Measurements from ENCODE around the gene PSMD4. TPM values are rescaled to one million over a fixed set of nuclear protein-coding genes. Genes with fewer than 3 reads are reported as not detected.

PSMD4 gene
- total RNA-seq, 1 experiment from 2014 or later = 207 TPM

- no CpG with 5 or more reads among the region's 2 CpGs for WGBS (ENCODE audit: extremely low coverage, insufficient read length, low lambda C conversion rate)
- Histone ChIP-seq H3K9me3 (ENCODE audit: control insufficient read depth, low read depth, low read length) (no peaks in the 10 kb centered on the region), H2BK15ac (ENCODE audit: low read depth, low read length) (no peak overlapping the region), H3K27ac (ENCODE audit: insufficient read length, low read depth, low read length) (no peak overlapping the region), H2BK120ac (ENCODE audit: low read depth, low read length, poor library complexity, severe bottlenecking) (no peak overlapping the region), H3K4me1 (ENCODE audit: insufficient read depth, low read length) (no peaks in the 10 kb centered on the region), H3K23ac (ENCODE audit: insufficient read length, low read depth, low read length) (no peak overlapping the region), H3K18ac (ENCODE audit: insufficient read length, low read depth, low read length) (no peak overlapping the region), H2BK5ac (ENCODE audit: insufficient read length, low read length) (no peak overlapping the region), H3K56ac (ENCODE audit: insufficient read length, low read depth, low read length) (no peak overlapping the region), H3K79me1 (ENCODE audit: insufficient read depth, low read depth, low read length, poor library complexity, severe bottlenecking) (peaks cover 8% of the 10 kb centered on the region), H2BK20ac (ENCODE audit: low read depth, low read length, poor library complexity, severe bottlenecking) (no peak overlapping the region), H3K4ac (ENCODE audit: low read depth, low read length) (no peak overlapping the region), H4K20me1 (ENCODE audit: control insufficient read depth, insufficient read depth, insufficient read length) (no peaks in the 10 kb centered on the region), H3K4me2 (ENCODE audit: insufficient read depth, insufficient read length, low read length) (no peak overlapping the region), H2AFZ (ENCODE audit: low read length) (no peak overlapping the region), H3K9ac (ENCODE audit: extremely low read depth, insufficient read length, low read length) (no peak overlapping the region), H4K5ac (ENCODE audit: insufficient read length, low read depth, low read length) (no peak overlapping the region), H2AK5ac (ENCODE audit: insufficient read length, low read length) (no peak overlapping the region), H2BK12ac (ENCODE audit: insufficient read length, low read depth, low read length) (no peak overlapping the region), H3K14ac (ENCODE audit: insufficient read depth, low read length) (no peak overlapping the region), H4K91ac (ENCODE audit: insufficient read length, low read depth, low read length) (no peak overlapping the region), H3K23me2 (ENCODE audit: insufficient read length, low read depth, low read length, poor library complexity, severe bottlenecking) (no peaks in the 10 kb centered on the region), H3K27me3 (ENCODE audit: insufficient read depth, low read length) (no peaks in the 10 kb centered on the region), H3T11ph (ENCODE audit: low read length) (no peak overlapping the region), H4K8ac (replicated peaks; ENCODE audit: insufficient read length, low read depth, low read length) (no peak overlapping the region), H3K79me2 (ENCODE audit: insufficient read depth, low read length) (peaks cover 15% of the 10 kb centered on the region; the same call in 1 of the 2 replicates)
- Mint-ChIP-seq H3K4me1 (peaks cover 2 to 4% of the 10 kb centered on the region in 2 experiments; a peak in 2 of 4 replicates), H3K9me3 (no peaks in the 10 kb centered on the region), H3K36me3 (ENCODE audit: insufficient read depth in 1 of 3, low read depth in 3 of 3) (peaks cover 14 to 57% (median 36%) of the 10 kb centered on the region in 3 experiments; a peak in 6 of 7 replicates), H3K27ac (peak overlapping the region in 1 of 3 experiments; percentile 28; a peak in 1 of 7 replicates), H3K4me3 (no peak overlapping the region), H3K27me3 (ENCODE audit: low read depth) (no peaks in the 10 kb centered on the region)
- DNase-seq = no peak
- no peak for TF ChIP-seq CTCF (conservative IDR thresholded peaks at IDR 0.05)
These were observed 41.0 kb upstream of the PSMD4 start for GRCh38 chr1:151213560-151213959.

Data from H9 (cell line).